Putamen (tissue), 1 donor: ENCODE data around the gene CTAG1A.
"Not testable (repeated sequence)": the region's sequence is repeated elsewhere in the genome, so short reads cannot be mapped to it uniquely, and the experiment has no call there.

Experiments
- DNase-seq: peaks from one replicate; pipeline ENCODE4 v3.0.0-alpha.2; 2016; ENCODE audit warnings: low spot score

The CTAG1A gene

GRCh38 chrX:154573061-154573460 lies 11.9 kb upstream of the CTAG1A start:
- not testable (repeated sequence) for DNase-seq

GRCh38 chrX:154575076-154575475 lies 9.9 kb upstream of the CTAG1A start:
- not testable (repeated sequence) for DNase-seq

GRCh38 chrX:154582994-154583393 lies 1.9 kb upstream of the CTAG1A start:
- DNase-seq: not testable (repeated sequence)

DNA sequence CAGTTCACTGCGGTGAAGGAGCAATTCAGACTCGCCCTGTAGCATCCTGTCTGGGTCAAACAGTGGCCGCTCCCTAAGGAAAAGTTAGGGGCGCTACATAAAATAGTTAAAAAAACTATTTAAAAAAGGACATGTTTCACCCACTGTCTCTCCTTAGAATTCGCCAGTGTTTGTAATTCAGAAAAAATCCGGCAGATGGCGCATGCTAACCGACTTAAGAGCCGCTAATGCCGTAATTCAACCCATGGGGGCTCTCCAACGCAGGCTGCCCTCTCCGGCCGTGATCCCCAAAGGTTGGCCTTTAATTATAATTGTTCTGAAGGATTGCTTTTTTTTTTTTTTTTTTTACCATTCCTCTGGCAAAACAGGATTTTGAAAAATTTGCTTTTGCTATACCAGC lies 5.5 kb downstream of the CTAG1A start:
- not testable (repeated sequence) for DNase-seq

DNA sequence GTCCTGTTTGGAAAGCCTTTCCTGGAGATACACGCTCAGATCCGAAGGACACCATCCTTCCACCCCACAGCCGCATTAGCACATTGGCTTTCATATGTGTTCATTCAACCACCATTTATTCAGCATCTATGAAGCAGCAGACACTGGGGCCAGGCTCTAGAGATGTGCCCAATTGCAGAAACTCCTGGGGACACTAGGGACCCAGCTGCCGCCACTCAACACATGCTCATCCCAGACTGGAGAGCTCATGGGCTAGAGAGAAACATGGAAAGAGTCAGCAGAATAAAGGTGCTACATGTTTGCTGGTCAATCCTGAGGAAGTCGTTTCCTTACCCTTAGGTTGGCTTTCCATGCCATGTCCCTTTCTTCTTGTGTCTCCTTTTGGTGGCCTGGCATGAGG lies 7.6 kb downstream of the CTAG1A start:
- no peak for DNase-seq

DNA sequence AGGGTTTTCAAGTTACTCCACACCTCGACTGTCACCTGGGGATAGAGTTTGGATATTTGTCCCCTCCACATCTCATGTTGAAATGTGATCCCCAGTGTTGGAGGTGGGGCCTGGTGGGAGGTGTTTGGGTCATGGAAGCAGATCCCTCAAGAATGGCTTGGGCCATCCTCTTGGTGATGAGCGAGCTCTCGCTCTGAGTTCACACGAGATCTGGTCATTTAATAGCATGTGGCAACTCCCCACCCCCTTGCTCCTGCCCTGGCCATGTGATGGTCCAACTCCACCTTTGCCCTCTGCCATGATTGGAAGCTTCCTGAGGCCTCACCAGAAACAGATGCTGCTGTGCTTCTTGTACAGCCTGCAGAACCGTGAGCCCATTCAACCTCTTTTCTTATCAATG lies 8.3 kb downstream of the CTAG1A start:
- no peak for DNase-seq

DNA sequence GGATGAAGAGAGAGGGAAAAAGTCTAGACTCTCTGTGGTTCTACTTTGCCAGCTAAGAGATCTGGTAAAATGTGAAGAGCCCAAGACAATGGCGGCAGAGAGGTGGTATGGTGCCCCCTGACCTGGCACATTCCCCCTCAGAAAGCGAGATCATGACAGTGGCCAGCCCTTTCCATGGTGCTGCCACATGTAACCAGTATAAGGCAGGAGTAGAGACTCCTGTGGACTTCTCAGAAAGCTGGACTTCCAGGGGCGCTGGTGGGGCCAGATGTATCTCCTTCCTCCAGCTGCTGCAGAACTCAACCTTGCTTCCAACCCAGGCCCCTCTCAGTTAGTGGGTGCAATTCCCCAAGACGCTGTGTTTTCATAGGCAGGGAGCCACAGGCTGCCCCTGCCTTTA lies 9.6 kb downstream of the CTAG1A start:
- no peak for DNase-seq

- no peak for DNase-seq
These were observed 10.8 kb downstream of the CTAG1A start for GRCh38 chrX:154595559-154596249.

GRCh38 chrX:154596290-154596929 lies 11.5 kb downstream of the CTAG1A start:
- DNase-seq: no peak

- no peak for DNase-seq
These were observed 12.3 kb downstream of the CTAG1A start for GRCh38 chrX:154597221-154597620.

DNA sequence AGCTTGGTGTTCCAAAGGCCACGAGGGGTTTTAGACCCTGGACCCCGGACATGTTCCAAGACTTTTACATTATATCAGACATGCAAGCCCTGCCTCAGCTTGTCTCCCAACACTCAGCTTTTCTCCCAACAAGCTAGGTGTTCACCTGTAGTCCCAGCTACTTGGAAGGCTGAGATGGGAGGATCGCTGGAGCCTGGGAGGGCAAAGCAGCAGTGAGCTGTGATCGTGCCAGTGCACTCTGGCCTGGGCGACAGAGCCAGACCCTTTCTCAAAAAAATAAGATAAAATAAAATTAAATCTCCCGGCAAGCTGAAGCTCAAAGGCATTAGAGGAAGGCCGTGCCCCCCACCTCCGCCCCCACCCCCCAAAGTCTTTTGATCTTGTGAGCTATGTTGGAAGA lies 13.7 kb downstream of the CTAG1A start:
- no peak for DNase-seq

GRCh38 chrX:154599531-154599930 lies 14.6 kb downstream of the CTAG1A start:
- DNase-seq: no peak

DNA sequence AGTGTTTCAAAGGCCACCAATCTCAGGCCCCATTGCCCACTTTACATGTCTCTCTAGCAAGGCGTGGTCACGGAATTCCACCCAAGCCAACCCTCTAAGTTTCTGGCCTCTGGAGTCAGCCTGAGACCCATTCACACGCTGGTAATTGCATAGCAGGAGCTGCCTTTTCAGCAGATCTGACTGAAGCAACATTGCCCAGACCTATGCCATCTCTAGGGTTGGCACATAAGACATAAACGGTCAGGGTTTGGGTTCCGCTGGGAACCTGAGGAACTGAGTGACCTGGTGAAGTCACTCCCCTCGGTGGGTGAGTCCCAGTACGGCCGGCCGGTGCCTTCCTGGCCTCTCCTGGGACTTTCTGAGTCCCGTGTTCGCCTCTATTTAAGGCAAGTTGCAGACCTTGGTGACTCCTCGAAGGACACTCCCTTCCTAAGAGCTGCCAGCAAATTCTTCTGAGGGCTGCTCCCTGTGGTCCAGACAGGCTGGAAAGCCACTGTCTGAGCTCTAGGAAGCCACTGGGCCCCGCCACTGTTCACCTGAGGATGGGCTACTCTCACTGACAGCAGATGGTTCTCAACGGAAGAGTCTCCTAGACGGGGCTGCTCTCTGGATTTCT lies 15.9 kb downstream of the CTAG1A start:
- DNase-seq: no peak

DNA sequence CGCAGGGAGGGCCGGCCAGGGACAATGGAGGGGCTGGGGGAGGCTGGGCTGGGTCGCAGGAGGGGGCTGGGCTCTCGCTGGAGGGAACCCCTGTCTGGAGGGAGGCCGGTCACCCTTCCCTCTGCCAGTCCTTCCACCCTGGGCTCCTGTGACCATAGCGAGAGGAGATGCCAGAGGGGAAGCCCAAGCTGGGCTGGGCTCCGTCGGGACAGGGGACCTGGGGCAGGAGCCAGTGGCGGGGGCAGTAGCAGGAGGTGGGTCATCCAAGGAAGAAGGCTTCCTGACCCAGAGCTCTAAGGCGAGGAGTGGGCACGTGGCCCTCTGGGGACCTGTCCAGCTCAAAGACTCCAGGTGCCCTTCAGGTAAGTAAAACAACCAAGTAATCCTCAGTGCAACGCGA lies 17.3 kb downstream of the CTAG1A start:
- no peak for DNase-seq

GRCh38 chrX:154602766-154603437 lies 18.0 kb downstream of the CTAG1A start:
- DNase-seq: no peak

- peak; percentile 7 for DNase-seq
These were observed 18.8 kb downstream of the CTAG1A start for GRCh38 chrX:154603438-154604430.

- DNase-seq: no peak
These were observed 20.6 kb downstream of the CTAG1A start for GRCh38 chrX:154605566-154605965.

- no peak for DNase-seq
These were observed 22.4 kb downstream of the CTAG1A start for GRCh38 chrX:154607370-154607769.

- DNase-seq: not testable (repeated sequence)
These were observed 23.0 kb downstream of the CTAG1A start for GRCh38 chrX:154607976-154608375.

DNA sequence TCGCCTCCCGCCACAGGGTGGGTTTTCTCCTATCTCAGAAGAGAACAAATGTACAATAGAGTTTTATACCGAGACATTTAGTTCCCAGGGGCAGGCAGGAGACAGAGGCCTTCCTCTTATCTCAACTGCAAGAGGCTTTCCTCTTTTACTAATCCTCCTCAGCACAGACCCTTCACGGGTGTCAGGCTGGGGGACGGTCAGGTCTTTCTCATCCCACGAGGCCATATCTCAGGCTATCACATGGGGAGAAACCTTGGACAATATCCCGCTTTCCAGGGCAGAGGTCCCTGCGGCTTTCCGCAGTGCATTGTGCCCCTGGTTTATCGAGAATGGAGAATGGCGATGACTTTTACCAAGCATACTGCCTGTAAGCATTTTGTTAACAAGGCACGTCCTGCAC lies 23.9 kb downstream of the CTAG1A start:
- not testable (repeated sequence) for DNase-seq

DNA sequence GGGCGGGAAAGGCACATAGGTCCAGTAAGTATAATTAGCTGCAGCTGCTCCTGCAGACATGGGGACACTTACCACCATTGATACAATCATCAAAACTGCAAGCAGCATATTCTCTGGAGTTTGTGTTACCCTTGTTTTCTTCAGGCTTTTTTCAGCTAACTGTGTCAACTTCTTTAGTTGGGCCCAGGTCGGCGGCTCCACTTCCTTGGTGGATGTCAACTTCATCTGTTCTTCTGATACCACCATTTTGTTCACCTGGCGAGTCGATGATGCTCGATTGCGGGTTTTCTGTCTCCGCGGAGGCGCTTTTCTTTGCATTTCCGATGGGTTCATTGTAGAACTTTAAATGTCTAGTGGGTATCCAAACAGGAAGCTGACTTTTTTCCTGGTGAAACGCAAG lies 26.2 kb downstream of the CTAG1A start:
- not testable (repeated sequence) for DNase-seq

DNA sequence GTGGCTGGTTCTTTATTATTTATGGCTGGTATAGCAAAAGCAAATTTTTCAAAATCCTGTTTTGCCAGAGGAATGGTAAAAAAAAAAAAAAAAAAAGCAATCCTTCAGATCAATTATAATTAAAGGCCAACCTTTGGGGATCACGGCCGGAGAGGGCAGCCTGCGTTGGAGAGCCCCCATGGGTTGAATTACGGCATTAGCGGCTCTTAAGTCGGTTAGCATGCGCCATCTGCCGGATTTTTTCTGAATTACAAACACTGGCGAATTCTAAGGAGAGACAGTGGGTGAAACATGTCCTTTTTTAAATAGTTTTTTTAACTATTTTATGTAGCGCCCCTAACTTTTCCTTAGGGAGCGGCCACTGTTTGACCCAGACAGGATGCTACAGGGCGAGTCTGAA lies 28.7 kb downstream of the CTAG1A start:
- not testable (repeated sequence) for DNase-seq
